ENCODE measurements around the gene KCNQ5. TPM values are rescaled to one million over a fixed set of nuclear protein-coding genes. Genes with fewer than 3 reads are reported as not detected.

The KCNQ5 gene
- total RNA-seq, 4 donors from 2014 or later, result 1.1 to 14.6 (median 9.0) TPM

- H3K4me3 ChIP-seq (replicated peaks in 1 of 3), result no peak overlapping the region
- WGBS, 2 donors, result 85 to 87% methylated on average over 3 of the region's 3 CpGs
- intact Hi-C loops (cut with DNase I), result no loop called here
- H3K4me1 ChIP-seq, result peaks cover 0 to 7% of the 10 kb centered on the region in 2 donors
- no peaks in the 10 kb centered on the region for H3K36me3 ChIP-seq
- H3K27ac ChIP-seq, result no peak overlapping the region
- TF ChIP-seq CTCF (IDR thresholded peaks at IDR 0.05), result no peak
- no peak for TF ChIP-seq POLR2A (IDR thresholded peaks at IDR 0.05)
- no peak for DNase-seq
- no peaks in the 10 kb centered on the region for H3K9me3 ChIP-seq
- H3K27me3 ChIP-seq, result no peaks in the 10 kb centered on the region
Observed at GRCh38 chr6:72741083-72741482, 119.2 kb downstream of the KCNQ5 start.

GRCh38 chr6:72742001-72742673, 120.3 kb downstream of the KCNQ5 start:
- peaks cover 0 to 7% of the 10 kb centered on the region in 2 donors for H3K4me1 ChIP-seq
- intact Hi-C loops (cut with DNase I), result no loop called here
- TF ChIP-seq POLR2A (IDR thresholded peaks at IDR 0.05) (no peak), CTCF (IDR thresholded peaks at IDR 0.05) (no peak)
- no peak overlapping the region for H3K4me3 ChIP-seq (replicated peaks in 1 of 3)
- WGBS, 2 donors, result 91 to 93% methylated on average over 5 of the region's 5 CpGs
- no peaks in the 10 kb centered on the region for H3K36me3 ChIP-seq
- no peaks in the 10 kb centered on the region for H3K9me3 ChIP-seq
- no peak for DNase-seq
- H3K27ac ChIP-seq, result no peak overlapping the region
- no peaks in the 10 kb centered on the region for H3K27me3 ChIP-seq

- no peak for DNase-seq
- no peaks in the 10 kb centered on the region for H3K36me3 ChIP-seq
- intact Hi-C loops (cut with DNase I), result no loop called here
- TF ChIP-seq CTCF (IDR thresholded peaks at IDR 0.05), result no peak
- no peaks in the 10 kb centered on the region for H3K27me3 ChIP-seq
- no peak overlapping the region for H3K27ac ChIP-seq
- peaks cover 0 to 7% of the 10 kb centered on the region in 2 donors for H3K4me1 ChIP-seq
- no peaks in the 10 kb centered on the region for H3K9me3 ChIP-seq
- 82 to 88% methylated on average over 2 of the region's 2 CpGs for WGBS, 2 donors
- H3K4me3 ChIP-seq (replicated peaks in 1 of 3), result no peak overlapping the region
Observed at GRCh38 chr6:72746276-72746675, 124.4 kb downstream of the KCNQ5 start.

- 7 to 9% methylated on average over 1 of the region's 1 CpG for WGBS, 2 donors
- intact Hi-C loops (cut with DNase I), result no loop called here
- H3K4me3 ChIP-seq (replicated peaks in 1 of 3), result no peak overlapping the region
- DNase-seq, result no peak
- peaks cover 0 to 7% of the 10 kb centered on the region in 2 donors for H3K4me1 ChIP-seq
- no peaks in the 10 kb centered on the region for H3K9me3 ChIP-seq
- no peaks in the 10 kb centered on the region for H3K27me3 ChIP-seq
- H3K36me3 ChIP-seq, result no peaks in the 10 kb centered on the region
- no peak overlapping the region for H3K27ac ChIP-seq
- TF ChIP-seq POLR2A (IDR thresholded peaks at IDR 0.05) (no peak), CTCF (IDR thresholded peaks at IDR 0.05) (no peak)
Observed at GRCh38 chr6:72748759-72749158, 126.9 kb downstream of the KCNQ5 start.

GRCh38 chr6:72755752-72756151, 133.9 kb downstream of the KCNQ5 start:
- intact Hi-C loops (cut with DNase I), result no loop called here
- 80 to 84% methylated on average over 2 of the region's 2 CpGs for WGBS, 2 donors
- DNase-seq, result no peak
- no peaks in the 10 kb centered on the region for H3K4me1 ChIP-seq
- H3K27me3 ChIP-seq, result no peaks in the 10 kb centered on the region
- no peaks in the 10 kb centered on the region for H3K9me3 ChIP-seq
- no peak for TF ChIP-seq POLR2A (IDR thresholded peaks at IDR 0.05)
- TF ChIP-seq CTCF (IDR thresholded peaks at IDR 0.05), result no peak
- no peaks in the 10 kb centered on the region for H3K36me3 ChIP-seq
- H3K4me3 ChIP-seq (replicated peaks in 1 of 3), result no peak overlapping the region
- no peak overlapping the region for H3K27ac ChIP-seq

Data from thyroid gland (tissue), 4 donors.